ENCODE results near the gene FOXA2. TPM values are rescaled to one million over a fixed set of nuclear protein-coding genes. Genes with fewer than 3 reads are reported as not detected.
A peak's percentile ranks its signal among the peaks of the same experiment; 100 is the strongest.

Gene FOXA2
- total RNA-seq, 1 experiment from 2014 or later, result 28.0 TPM

- Histone ChIP-seq H3K36me3 (ENCODE audit: control insufficient read depth, insufficient read depth, low read length) (no peaks in the 10 kb centered on the region), H3K27me3 (ENCODE audit: control insufficient read depth, insufficient read depth, low read length) (no peaks in the 10 kb centered on the region; the same call in 1 of the 2 replicates), H3K4me3 (ENCODE audit: low read depth in 2 of 2, low read length in 2 of 2) (no peak overlapping the region), H3K9me3 (ENCODE audit: control insufficient read depth, insufficient read depth, low read depth, low read length) (no peaks in the 10 kb centered on the region), H3K27ac (ENCODE audit: low read length) (peak overlapping the region; percentile 83), H3K4me1 (ENCODE audit: control insufficient read depth, insufficient read depth, low read length) (peaks cover 75% of the 10 kb centered on the region)
- intact Hi-C loops (cut with micrococcal nuclease; ENCODE audit: unreplicated experiment) (loop anchor here (10.0 kb wide), 1 partner anchor 783 kb away; the partner anchor contains the start of gene NXT1), in situ Hi-C loops (cut with HindIII; ENCODE audit: low pct_unique_long_range_greater_than_20kb, low sequenced_read_pairs) (no loop called here)
- no TSS peak for BruUV-seq (replicated peaks)
- POLR2A ChIA-PET, result no interaction called here
- DNase-seq (ENCODE audit: low read depth, low spot score) (no peak), ATAC-seq (no peak)
- no peak for TF ChIP-seq POLR2AphosphoS5 (IDR thresholded peaks at IDR 0.05; ENCODE audit: low read depth, low read length)
- no peak for TF ChIP-seq REST (IDR thresholded peaks at IDR 0.05; ENCODE audit: insufficient read depth in 1 of 2, low read depth in 2 of 2, low read length in 1 of 2)
- no peak for TF ChIP-seq TCF7L2 (IDR thresholded peaks at IDR 0.05; ENCODE audit: low read depth, low read length)
- TF ChIP-seq SIN3A (IDR thresholded peaks at IDR 0.05; ENCODE audit: borderline replicate concordance, insufficient read depth, low read depth, low read length), result no peak
- no peak for TF ChIP-seq CTCF (IDR thresholded peaks at IDR 0.05)
- CTCF ChIA-PET, result no interaction called here
Observed at GRCh38 chr20:22572023-22572422, 12.3 kb downstream of the FOXA2 start.

GRCh38 chr20:22569353-22569752, 15.0 kb downstream of the FOXA2 start:
- BruUV-seq (replicated peaks), result no TSS peak
- Histone ChIP-seq H3K36me3 (ENCODE audit: control insufficient read depth, insufficient read depth, low read length) (0 out of 2 replicates have a peak, but pooled peaks cover 3% of the 10 kb centered on the region), H3K9me3 (ENCODE audit: control insufficient read depth, insufficient read depth, low read depth, low read length) (no peaks in the 10 kb centered on the region), H3K4me1 (ENCODE audit: control insufficient read depth, insufficient read depth, low read length) (peaks cover 58% of the 10 kb centered on the region), H3K27ac (ENCODE audit: low read length) (peak overlapping the region; percentile 83), H3K27me3 (ENCODE audit: control insufficient read depth, insufficient read depth, low read length) (no peaks in the 10 kb centered on the region; the same call in 1 of the 2 replicates), H3K4me3 (ENCODE audit: low read depth in 2 of 2, low read length in 2 of 2) (peak overlapping the region; percentile 41 to 59)
- intact Hi-C loops (cut with micrococcal nuclease; ENCODE audit: unreplicated experiment) (no loop called here), in situ Hi-C loops (cut with HindIII; ENCODE audit: low pct_unique_long_range_greater_than_20kb, low sequenced_read_pairs) (no loop called here)
- ChIA-PET CTCF (no interaction called here), POLR2A (no interaction called here)
- DNase-seq (ENCODE audit: low read depth, low spot score) (no peak), ATAC-seq (no peak)
- TF ChIP-seq POLR2AphosphoS5 (IDR thresholded peaks at IDR 0.05; ENCODE audit: low read depth, low read length) (no peak), CTCF (IDR thresholded peaks at IDR 0.05) (no peak), SIN3A (IDR thresholded peaks at IDR 0.05; ENCODE audit: borderline replicate concordance, insufficient read depth, low read depth, low read length) (no peak)

Data from Panc1 (cell line).